ENCODE results near the gene RPUSD1. TPM values are rescaled to one million over a fixed set of nuclear protein-coding genes. Genes with fewer than 3 reads are reported as not detected.
"Not testable (repeated sequence)": the region's sequence is repeated elsewhere in the genome, so short reads cannot be mapped to it uniquely, and the experiment has no call there.

Gene RPUSD1
- 20.8 and 24.3 TPM in 2 replicates for total RNA-seq
- long read RNA-seq = 0 reads

- peaks cover 2% of the 10 kb centered on the region for H3K4me1 Mint-ChIP-seq (ENCODE audit: unreplicated experiment)
- H3K4me3 Mint-ChIP-seq (ENCODE audit: unreplicated experiment) = peak within 1 kb of the TSS; percentile 80
- H3K9me3 Mint-ChIP-seq (ENCODE audit: unreplicated experiment) = no peaks in the 10 kb centered on the region
- no peak for TF ChIP-seq CTCF (IDR thresholded peaks at IDR 0.05)
- peaks cover 8% of the 10 kb centered on the region for H3K36me3 Mint-ChIP-seq (ENCODE audit: unreplicated experiment)
- no peaks in the 10 kb centered on the region for H3K27me3 Mint-ChIP-seq (ENCODE audit: unreplicated experiment)
- H3K27ac Mint-ChIP-seq (ENCODE audit: unreplicated experiment) = no peak within 1 kb of the TSS
- no peak for DNase-seq (ENCODE audit: extremely low spot score, unreplicated experiment)
These were observed at the start of gene RPUSD1 for GRCh38 chr16:787978-788398. RPUSD1 (minus strand) TSS chr16:788381; CDS start chr16:787737, 644 bp downstream.

GRCh38 chr16:836822-837221, 48.6 kb upstream of the RPUSD1 start:
- not testable (repeated sequence) for H3K27me3 Mint-ChIP-seq (ENCODE audit: unreplicated experiment); H3K4me3 Mint-ChIP-seq (ENCODE audit: unreplicated experiment); DNase-seq (ENCODE audit: extremely low spot score, unreplicated experiment); H3K9me3 Mint-ChIP-seq (ENCODE audit: unreplicated experiment); H3K27ac Mint-ChIP-seq (ENCODE audit: unreplicated experiment); H3K36me3 Mint-ChIP-seq (ENCODE audit: unreplicated experiment); H3K4me1 Mint-ChIP-seq (ENCODE audit: unreplicated experiment)

GRCh38 chr16:836221-836620, 48.0 kb upstream of the RPUSD1 start:
- H3K4me1 Mint-ChIP-seq (ENCODE audit: unreplicated experiment) = no peaks in the 10 kb centered on the region
- TF ChIP-seq CTCF (IDR thresholded peaks at IDR 0.05) = no peak
- DNase-seq (ENCODE audit: extremely low spot score, unreplicated experiment) = no peak
- H3K4me3 Mint-ChIP-seq (ENCODE audit: unreplicated experiment) = no peak overlapping the region
- H3K27me3 Mint-ChIP-seq (ENCODE audit: unreplicated experiment) = no peaks in the 10 kb centered on the region
- H3K36me3 Mint-ChIP-seq (ENCODE audit: unreplicated experiment) = peaks cover 3% of the 10 kb centered on the region
- H3K27ac Mint-ChIP-seq (ENCODE audit: unreplicated experiment) = no peak overlapping the region
- H3K9me3 Mint-ChIP-seq (ENCODE audit: unreplicated experiment) = peaks cover 5% of the 10 kb centered on the region

GRCh38 chr16:835373-835772, 47.2 kb upstream of the RPUSD1 start:
- no peak overlapping the region for H3K4me3 Mint-ChIP-seq (ENCODE audit: unreplicated experiment)
- H3K4me1 Mint-ChIP-seq (ENCODE audit: unreplicated experiment) = no peaks in the 10 kb centered on the region
- no peak for TF ChIP-seq CTCF (IDR thresholded peaks at IDR 0.05)
- H3K9me3 Mint-ChIP-seq (ENCODE audit: unreplicated experiment) = peaks cover 5% of the 10 kb centered on the region
- H3K27me3 Mint-ChIP-seq (ENCODE audit: unreplicated experiment) = no peaks in the 10 kb centered on the region
- H3K36me3 Mint-ChIP-seq (ENCODE audit: unreplicated experiment) = peaks cover 3% of the 10 kb centered on the region
- no peak for DNase-seq (ENCODE audit: extremely low spot score, unreplicated experiment)
- no peak overlapping the region for H3K27ac Mint-ChIP-seq (ENCODE audit: unreplicated experiment)

GRCh38 chr16:833411-833810, 45.2 kb upstream of the RPUSD1 start:
- DNase-seq (ENCODE audit: extremely low spot score, unreplicated experiment) = no peak
- Mint-ChIP-seq H3K36me3 (ENCODE audit: unreplicated experiment) (peaks cover 3% of the 10 kb centered on the region), H3K4me3 (ENCODE audit: unreplicated experiment) (no peak overlapping the region), H3K4me1 (ENCODE audit: unreplicated experiment) (no peaks in the 10 kb centered on the region), H3K27ac (ENCODE audit: unreplicated experiment) (no peak overlapping the region), H3K27me3 (ENCODE audit: unreplicated experiment) (no peaks in the 10 kb centered on the region), H3K9me3 (ENCODE audit: unreplicated experiment) (peaks cover 5% of the 10 kb centered on the region)
- TF ChIP-seq CTCF (IDR thresholded peaks at IDR 0.05) = no peak
